ENCODE measurements around the gene GTSE1.
"Not testable (repeated sequence)": the region's sequence is repeated elsewhere in the genome, so short reads cannot be mapped to it uniquely, and the experiment has no call there.

Gene GTSE1

GRCh38 chr22:46296257-46297150, at the start of gene GTSE1:
GTSE1 (plus strand) TSS chr22:46296870; CDS start chr22:46297401, 531 bp downstream.
- DNase-seq, result peak; percentile 98 to 99

DNA sequence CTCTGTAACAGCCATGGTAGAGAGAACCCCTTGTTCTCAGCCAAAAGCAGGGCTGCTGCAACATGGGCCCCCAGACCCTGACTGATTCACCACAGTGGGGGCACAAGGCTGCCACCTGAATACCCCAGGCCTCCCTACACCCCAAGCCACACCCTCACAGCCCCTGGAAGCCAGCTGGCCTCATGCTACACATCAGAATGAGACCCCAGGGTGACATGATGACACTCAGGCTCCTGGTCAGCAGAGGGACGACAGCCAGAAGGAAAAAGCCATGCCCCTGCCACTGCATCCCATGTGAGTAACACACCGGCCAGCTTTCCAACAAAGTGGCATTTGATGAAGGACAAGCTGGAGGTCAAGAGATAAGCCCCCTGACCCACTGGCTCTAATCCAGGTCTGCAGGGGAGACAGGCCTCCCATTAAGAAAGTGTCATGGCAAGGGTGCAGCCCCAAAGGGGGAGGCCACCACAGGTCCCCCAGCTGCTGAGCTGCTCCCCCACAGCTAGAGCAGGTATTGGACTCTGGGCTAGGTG, 49.2 kb upstream of the GTSE1 start:
- DNase-seq, result no peak

- peak; percentile 89 to 90 for DNase-seq
Measured at GRCh38 chr22:46250035-46250782, 46.5 kb upstream of the GTSE1 start, which contains the start of gene CDPF1. CDPF1 (minus strand) TSS chr22:46250293; CDS start chr22:46248284, 2,009 bp downstream.

DNA sequence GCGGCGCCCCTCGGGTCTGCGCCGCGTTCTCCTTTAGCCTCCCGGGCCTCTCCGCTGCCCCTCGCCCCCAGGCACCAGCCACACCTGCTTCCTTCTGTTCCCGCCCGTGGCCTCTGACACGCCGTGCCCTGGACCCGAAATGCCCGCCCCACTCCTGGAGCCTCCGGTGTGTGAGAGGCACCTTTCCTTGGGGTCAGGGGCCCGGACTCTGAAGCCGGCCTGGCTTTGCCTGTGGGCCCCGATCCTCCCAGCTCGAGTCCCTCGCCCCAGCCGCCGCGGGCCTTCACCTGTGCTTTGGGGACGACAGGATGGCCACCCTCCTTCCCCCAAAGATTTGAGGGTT, 45.9 kb upstream of the GTSE1 start:
- peak in 1 of 2 donors; percentile 12 for DNase-seq

DNA sequence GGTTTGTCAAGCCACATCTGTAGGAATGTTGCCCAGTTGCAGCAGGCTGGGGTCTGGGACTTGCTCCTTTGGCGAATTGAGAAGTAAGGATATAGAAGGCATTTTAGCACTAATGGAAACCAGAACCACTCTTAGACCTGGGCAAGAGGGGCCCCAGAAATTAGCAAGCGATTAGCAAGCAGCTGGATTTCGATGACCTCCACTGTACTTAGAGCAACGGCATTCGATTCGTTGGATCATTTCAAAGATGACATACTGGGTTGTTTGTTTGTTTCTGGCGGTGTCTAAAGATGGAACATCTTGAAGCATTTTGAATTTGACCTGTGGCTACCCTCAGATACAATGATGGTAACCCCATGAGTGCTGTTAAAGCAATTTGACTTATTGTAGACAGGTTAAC, 45.4 kb upstream of the GTSE1 start:
- no peak for DNase-seq

- DNase-seq, result peak in 1 of 2 donors; percentile 22
Measured at GRCh38 chr22:46251816-46252380, 44.8 kb upstream of the GTSE1 start.

- no peak for DNase-seq
Measured at GRCh38 chr22:46256358-46256958, 40.2 kb upstream of the GTSE1 start.

DNA sequence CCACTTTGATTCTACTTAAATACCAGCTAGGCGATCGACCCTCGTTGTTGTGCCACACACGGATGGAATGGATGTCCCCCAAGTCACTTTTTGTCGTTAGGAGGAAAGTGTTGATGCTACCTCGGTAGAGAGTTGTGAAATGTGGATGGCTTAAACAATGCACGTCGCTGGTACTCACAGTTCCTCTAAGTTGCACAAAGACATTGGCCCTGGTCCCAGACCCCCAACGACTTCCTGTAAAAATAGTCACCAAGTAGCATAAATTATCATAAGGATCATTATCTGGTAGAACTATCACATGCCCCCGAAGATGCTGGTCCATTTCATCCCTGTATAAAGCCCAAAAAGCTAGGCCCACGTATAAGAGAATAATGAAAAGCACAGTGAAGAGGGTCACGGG, 37.3 kb upstream of the GTSE1 start:
- DNase-seq, result no peak

DNA sequence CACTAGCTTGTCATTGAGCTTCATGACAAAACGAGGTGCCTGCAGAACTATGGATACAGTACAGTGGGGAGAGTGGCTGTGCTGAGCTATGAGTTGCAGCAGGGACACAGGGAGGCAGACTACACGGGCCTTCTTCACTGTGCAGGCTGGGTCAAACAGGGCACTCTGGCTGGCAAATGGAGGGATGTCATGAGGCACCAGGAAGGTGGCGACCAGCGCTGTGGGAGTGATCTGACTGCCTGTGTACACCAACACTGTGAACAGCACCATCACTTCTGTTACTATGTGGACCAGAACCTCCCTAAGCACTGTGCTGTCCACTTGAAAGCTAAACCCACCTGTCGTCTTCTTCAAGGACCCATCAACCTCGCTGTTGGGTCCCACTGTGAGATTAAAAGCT, 36.6 kb upstream of the GTSE1 start:
- no peak for DNase-seq

- peak; percentile 43 to 66 for DNase-seq
Measured at GRCh38 chr22:46262449-46263215, 34.0 kb upstream of the GTSE1 start.

GRCh38 chr22:46263216-46263590, 33.5 kb upstream of the GTSE1 start, which contains the start of gene PKDREJ:
PKDREJ (minus strand) TSS chr22:46263343; CDS start chr22:46263322, 21 bp downstream.
- DNase-seq, result no peak

DNA sequence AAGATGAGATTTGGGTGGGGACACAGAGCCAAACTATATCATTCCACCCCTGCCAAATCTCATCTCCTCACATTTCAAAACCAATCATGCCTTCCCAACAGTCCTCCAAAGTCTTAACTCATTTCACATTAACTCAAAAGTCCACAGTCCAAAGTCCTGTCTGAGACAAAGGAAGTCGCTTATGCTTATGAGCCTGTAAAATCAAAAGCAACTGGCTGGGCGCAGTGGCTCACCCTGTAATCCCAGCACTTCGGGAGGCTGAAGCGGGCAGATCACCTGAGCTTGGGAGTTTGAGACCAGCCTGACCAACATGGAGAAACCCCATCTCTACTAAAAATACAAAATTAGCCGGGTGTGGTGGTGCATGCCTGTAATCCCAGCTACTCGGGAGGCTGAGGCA, 32.1 kb upstream of the GTSE1 start:
- DNase-seq, result not testable (repeated sequence)

GRCh38 chr22:46265627-46266026, 31.0 kb upstream of the GTSE1 start:
- DNase-seq, result not testable (repeated sequence)

GRCh38 chr22:46267431-46268279, 29.0 kb upstream of the GTSE1 start, which contains the start of gene TTC38:
TTC38 (plus strand) TSS chr22:46268008; CDS start chr22:46268040, 32 bp downstream.
- peak; percentile 63 to 66 for DNase-seq

DNA sequence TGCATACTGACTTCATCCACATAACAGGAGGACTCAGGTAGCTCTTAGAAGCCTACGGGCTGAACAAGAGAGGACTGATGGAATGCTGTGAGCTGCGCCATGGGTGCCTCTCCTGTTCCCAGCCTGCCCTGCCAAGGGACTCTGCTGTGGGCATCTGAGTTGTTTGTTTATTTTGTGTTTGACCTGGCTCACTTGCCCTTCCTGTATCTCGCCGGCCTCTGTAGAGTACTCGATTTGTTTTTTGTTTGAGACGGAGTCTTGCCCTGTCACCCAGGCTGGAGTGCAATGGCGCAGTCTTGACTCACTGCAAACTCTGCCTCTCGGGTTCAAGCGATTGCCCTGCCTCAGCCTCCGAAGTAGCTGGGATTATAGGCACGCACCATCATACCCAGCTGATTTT, 27.1 kb upstream of the GTSE1 start:
- no peak for DNase-seq

GRCh38 chr22:46272196-46272595, 24.5 kb upstream of the GTSE1 start:
- no peak for DNase-seq

- no peak for DNase-seq
Measured at GRCh38 chr22:46272762-46273431, 23.8 kb upstream of the GTSE1 start.

GRCh38 chr22:46273432-46274148, 23.1 kb upstream of the GTSE1 start:
- DNase-seq, result no peak

GRCh38 chr22:46274381-46274780, 22.3 kb upstream of the GTSE1 start:
- no peak for DNase-seq

All from CD4-positive, alpha-beta T cell treated with Interleukin-4 for 1 hour (primary cell).